ENCODE results near the gene SLC1A5. TPM values are rescaled to one million over a fixed set of nuclear protein-coding genes. Genes with fewer than 3 reads are reported as not detected.

The SLC1A5 gene
- total and polyA plus RNA-seq, 2 donors (not counting 3 experiments of a cell fraction or from before 2014, with no cell fraction given) = 114 TPM

DNA sequence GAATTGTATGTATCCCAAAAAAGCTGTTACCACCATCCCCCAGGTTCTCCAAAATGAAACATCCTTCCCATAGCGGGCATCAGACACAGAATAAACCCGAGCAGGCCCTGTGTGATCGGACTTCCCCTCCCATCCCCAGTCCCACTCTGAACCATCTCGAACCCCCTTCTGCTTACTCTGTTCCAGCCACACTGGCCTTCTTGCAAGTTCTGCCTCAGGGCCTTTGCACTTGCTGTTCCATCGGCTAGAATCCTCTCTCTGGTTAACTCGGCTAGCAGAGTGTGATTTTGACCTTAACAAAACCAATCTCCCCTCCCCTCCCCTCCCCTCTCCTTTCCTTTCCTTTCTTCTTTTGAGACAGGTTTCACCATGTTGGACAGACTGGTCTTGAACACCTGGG, 46.6 kb upstream of the SLC1A5 start:
- no peak overlapping the region for H3K4me3 ChIP-seq (replicated peaks in 1 of 3; ENCODE audit: insufficient read depth in 1 of 3, low read depth in 1 of 3, low read length in 3 of 3)
- no peak overlapping the region for H2AFZ ChIP-seq (ENCODE audit: low read depth, low read length)
- H3K36me3 ChIP-seq (ENCODE audit: control insufficient read depth in 2 of 2, extremely low read depth in 1 of 2, insufficient read depth in 2 of 2, low read length in 2 of 2) = peaks cover 3 to 14% of the 10 kb centered on the region in 2 experiments
- no TSS peak for BruUV-seq (replicated peaks)
- H3K9me3 ChIP-seq (replicated peaks; ENCODE audit: control insufficient read depth, insufficient read depth, low read length) = no peaks in the 10 kb centered on the region
- intact Hi-C loops (cut with micrococcal nuclease) = no loop called here
- CTCF ChIA-PET = no interaction called here
- no peaks in the 10 kb centered on the region for H3K27me3 ChIP-seq (ENCODE audit: control insufficient read depth in 2 of 2, insufficient read depth in 2 of 2, low read length in 2 of 2)
- no peak for DNase-seq (ENCODE audit: low read depth, low spot score)
- no peaks in the 10 kb centered on the region for H3K79me2 ChIP-seq (ENCODE audit: control insufficient read depth, insufficient read depth, low read length)
- no peaks in the 10 kb centered on the region for H4K20me1 ChIP-seq (replicated peaks; ENCODE audit: control insufficient read depth, extremely low read depth, insufficient read depth, low read length)
- no peaks in the 10 kb centered on the region for H3K4me1 ChIP-seq (ENCODE audit: control insufficient read depth, extremely low read depth, insufficient read depth, low read length)
- no peak overlapping the region for H3K9ac ChIP-seq (replicated peaks; ENCODE audit: extremely low read depth, insufficient read depth, low read length)
- TF ChIP-seq, protein P1, sequence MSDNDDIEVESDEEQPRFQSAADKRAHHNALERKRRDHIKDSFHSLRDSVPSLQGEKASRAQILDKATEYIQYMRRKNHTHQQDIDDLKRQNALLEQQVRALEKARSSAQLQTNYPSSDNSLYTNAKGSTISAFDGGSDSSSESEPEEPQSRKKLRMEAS (IDR thresholded peaks at IDR 0.05; ENCODE audit: insufficient read depth, insufficient read length) = no peak
- TF ChIP-seq EZH2 (IDR thresholded peaks at IDR 0.05; ENCODE audit: borderline replicate concordance, low read depth, low read length, severe bottlenecking) (no peak), POLR2A (IDR thresholded peaks at IDR 0.05; ENCODE audit: low read depth, low read length) (no peak), FOS (IDR thresholded peaks at IDR 0.05; ENCODE audit: borderline replicate concordance, insufficient read depth, low read length) (no peak), JUN (IDR thresholded peaks at IDR 0.05; ENCODE audit: borderline replicate concordance, insufficient read depth, insufficient read length, low read depth) (no peak), POLR2AphosphoS5 (IDR thresholded peaks at IDR 0.05; ENCODE audit: insufficient read depth, low read depth, low read length) (no peak), GATA2 (IDR thresholded peaks at IDR 0.05; ENCODE audit: insufficient read depth, insufficient read length, low read depth, low read length) (no peak), MYC (IDR thresholded peaks at IDR 0.05; ENCODE audit: low read depth, low read length) (no peak)
- TF ChIP-seq, protein P2, sequence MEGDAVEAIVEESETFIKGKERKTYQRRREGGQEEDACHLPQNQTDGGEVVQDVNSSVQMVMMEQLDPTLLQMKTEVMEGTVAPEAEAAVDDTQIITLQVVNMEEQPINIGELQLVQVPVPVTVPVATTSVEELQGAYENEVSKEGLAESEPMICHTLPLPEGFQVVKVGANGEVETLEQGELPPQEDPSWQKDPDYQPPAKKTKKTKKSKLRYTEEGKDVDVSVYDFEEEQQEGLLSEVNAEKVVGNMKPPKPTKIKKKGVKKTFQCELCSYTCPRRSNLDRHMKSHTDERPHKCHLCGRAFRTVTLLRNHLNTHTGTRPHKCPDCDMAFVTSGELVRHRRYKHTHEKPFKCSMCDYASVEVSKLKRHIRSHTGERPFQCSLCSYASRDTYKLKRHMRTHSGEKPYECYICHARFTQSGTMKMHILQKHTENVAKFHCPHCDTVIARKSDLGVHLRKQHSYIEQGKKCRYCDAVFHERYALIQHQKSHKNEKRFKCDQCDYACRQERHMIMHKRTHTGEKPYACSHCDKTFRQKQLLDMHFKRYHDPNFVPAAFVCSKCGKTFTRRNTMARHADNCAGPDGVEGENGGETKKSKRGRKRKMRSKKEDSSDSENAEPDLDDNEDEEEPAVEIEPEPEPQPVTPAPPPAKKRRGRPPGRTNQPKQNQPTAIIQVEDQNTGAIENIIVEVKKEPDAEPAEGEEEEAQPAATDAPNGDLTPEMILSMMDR (IDR thresholded peaks at IDR 0.05; ENCODE audit: extremely low read depth in 1 of 2, insufficient read depth in 1 of 2, low read depth in 1 of 2, low read length in 2 of 2) = no peak
- no peak overlapping the region for H3K27ac ChIP-seq (ENCODE audit: insufficient read depth, low read depth, low read length)
- no peak for FAIRE-seq
- H3K4me2 ChIP-seq (ENCODE audit: insufficient read depth, low read length) = no peak overlapping the region
- dilution Hi-C loops (cut with MboI; ENCODE audit: extremely low pct_ligation_motif_present, low sequenced_read_pairs) = no loop called here
- H3K9me1 ChIP-seq (replicated peaks; ENCODE audit: control insufficient read depth, extremely low read depth, insufficient read depth, low read length) = no peaks in the 10 kb centered on the region
- POLR2A ChIA-PET = no interaction called here

All from endothelial cell of umbilical vein (primary cell).